GM04503 (cell line): Measurements from ENCODE around the gene STK32C.
"Not testable (repeated sequence)": the region's sequence is repeated elsewhere in the genome, so short reads cannot be mapped to it uniquely, and the experiment has no call there.

ENCODE experiments used
- DNase-seq: peaks from one replicate; pipeline ENCODE4 v3.0.0-alpha.2; 2012; ENCODE audit warnings: low read depth

Gene STK32C

DNA sequence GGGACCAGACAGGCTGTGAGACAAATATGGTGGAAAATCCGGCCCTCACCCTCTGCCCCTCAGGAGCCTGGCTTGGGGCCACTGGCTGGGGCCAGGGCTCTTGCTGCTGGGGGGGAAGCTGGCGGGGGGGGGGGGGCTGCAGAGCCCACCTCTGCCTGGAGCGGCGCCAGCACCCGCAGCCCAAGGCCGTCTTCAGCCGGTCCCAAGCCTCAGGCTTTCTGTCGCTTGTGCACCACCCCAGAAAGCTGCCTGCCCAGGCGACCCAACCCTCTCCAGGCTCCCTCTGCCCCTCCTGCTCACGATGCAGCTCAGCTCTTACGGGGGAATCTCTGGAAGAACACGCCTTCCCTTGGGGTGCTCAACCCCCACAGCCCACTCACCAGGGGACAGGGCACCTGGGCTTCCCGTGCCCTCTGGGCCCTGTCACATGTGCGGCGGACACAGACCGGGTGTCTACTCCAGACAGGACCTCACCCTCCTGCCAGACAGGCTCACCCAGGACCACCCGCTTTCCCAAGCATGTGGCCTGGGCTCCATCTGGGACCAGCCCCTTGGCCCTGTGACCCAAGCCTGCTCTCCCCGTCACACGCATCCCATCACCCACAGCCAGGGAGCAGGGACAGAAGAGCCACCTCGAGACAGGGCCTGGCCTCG is 77.1 kb downstream of the STK32C start:
- DNase-seq: no peak

- DNase-seq: no peak
These were observed 77.8 kb downstream of the STK32C start for GRCh38 chr10:132229834-132230556.

- DNase-seq: no peak
These were observed 78.7 kb downstream of the STK32C start for GRCh38 chr10:132229096-132229495.

DNA sequence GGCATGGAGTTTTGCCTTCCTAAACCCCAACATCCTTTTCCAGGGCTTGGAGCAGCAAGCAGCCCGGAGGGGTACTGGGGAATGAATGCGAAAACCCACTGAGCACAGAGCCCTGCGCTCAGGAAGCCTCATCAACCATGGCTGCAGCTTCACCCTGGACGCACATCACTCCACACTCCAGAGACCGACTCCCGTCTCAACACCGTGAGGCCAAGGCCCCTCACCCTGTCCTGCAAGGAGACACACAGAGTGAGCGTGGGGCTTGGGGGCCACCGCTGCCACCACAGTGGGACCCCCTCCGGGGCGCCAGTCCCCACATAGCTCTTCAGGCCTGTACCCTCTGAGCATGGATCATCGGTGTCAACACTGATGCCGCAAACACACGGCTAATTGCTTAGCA is 79.1 kb downstream of the STK32C start:
- DNase-seq: no peak

GRCh38 chr10:132227851-132228390 is 79.8 kb downstream of the STK32C start:
- DNase-seq: no peak

DNA sequence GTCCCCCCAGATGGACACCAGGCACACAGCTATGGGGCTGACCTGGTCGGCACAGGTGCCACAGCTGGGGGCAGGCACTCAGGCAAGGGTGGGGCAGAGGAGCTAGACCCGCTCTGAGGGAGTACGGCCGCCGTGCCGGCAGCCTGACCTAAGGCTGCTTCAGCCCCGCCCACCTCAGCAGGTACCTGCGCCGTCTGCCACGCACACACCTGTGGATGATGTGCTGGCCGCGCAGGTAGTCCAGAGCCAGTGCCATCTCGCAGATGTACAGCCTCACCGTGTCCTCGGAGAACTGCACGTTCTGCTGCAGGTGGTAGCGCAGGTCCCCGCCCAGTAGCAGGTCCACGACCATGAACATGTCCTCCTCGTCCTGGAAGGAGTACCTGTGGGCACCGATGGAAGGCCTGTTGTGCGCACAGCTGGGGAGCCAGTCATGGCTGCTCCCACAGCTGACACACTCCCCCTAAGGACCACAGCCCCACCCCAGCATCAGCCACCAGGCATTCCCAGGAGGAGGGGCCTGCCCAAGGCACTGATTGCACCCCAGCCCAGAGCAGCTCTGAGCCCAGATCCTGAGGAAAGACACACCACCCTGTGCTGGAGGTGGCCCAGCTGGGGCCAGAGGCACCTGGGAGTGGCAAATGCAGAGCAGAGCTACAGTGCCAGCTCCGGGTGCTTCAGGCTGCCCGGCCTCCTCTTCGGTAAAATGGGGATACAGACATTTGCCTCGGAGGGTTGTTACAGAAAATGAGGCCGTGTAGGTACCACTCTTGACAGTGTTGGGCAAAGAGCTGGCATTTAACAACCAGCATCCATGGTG is 81.0 kb downstream of the STK32C start:
- DNase-seq: no peak

GRCh38 chr10:132225849-132226205 is 81.9 kb downstream of the STK32C start:
- no peak for DNase-seq

GRCh38 chr10:132225073-132225848 is 82.5 kb downstream of the STK32C start:
- no peak for DNase-seq

DNA sequence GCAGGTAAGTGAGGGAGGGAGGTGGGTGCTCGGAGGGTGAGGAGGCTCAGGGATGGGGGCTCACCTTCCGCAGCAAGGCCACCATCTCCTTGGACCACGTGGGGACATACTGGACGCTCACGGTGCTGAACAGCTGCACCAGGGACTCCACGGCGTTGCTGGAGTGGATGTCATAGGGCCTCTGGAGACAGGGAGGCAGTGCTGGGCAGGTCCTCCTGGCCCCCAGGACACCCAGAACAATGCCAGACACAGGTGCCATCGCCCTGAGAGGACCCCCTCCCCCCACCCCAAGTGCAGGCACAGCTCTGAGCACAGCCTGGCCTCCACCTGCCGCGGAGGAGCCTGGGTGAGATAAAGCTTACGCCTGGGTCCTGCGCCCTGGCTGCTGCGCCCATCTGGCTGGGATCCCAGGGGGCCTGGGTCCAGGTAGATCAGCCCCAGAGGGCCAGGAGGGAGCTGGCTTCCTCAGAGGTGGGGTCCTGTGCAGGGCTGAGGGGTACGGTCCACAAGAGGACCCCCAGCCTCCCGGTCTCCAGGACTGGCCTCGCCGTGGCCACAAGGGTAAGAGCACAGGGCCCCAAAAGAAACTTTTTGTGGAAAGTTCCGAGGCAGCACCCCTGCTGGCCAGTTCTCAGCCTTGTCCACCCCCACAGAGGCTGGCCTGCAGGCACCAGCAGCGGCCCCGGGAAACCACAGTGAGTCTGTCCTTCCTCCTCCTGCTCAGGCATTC is 83.2 kb downstream of the STK32C start:
- DNase-seq: no peak

DNA sequence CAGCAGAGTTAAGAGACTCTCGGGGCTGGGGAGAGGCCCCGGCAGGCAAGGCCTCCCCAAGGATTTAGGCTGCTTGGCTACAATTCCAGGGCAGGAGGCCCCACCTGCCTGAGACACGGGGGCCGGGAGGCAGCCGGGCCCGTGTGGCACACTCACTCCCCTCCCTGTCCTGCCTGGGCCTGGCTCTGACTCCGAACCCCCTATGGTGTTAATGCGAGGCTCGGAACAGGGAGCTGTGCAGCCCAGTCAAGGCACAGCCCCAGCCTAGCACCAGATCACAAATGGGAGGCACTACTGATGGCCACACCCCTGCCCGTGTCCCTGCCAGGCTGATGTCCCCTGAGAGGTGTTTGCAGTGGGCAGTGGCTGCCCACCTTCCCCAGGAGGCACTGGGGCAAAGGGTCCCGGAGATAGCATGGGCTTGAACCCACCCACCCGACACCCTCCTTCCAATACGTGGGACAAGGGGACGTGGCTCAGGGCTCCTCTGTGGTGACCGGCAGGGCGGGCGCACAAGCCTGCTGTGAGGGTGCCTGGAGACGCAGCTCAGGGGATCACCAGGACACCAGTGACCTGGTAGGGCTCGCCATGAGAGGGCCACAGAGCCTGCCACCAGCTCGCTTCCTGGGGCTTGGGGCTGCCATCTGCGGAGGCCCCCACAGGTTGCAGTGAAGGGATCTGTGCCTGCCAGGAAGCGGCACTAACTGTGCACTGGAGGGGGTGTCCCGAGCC is 84.0 kb downstream of the STK32C start:
- no peak for DNase-seq

GRCh38 chr10:132223156-132223590 is 84.6 kb downstream of the STK32C start:
- peak; percentile 21 for DNase-seq

- DNase-seq: no peak
These were observed 85.0 kb downstream of the STK32C start for GRCh38 chr10:132222726-132223125.

DNA sequence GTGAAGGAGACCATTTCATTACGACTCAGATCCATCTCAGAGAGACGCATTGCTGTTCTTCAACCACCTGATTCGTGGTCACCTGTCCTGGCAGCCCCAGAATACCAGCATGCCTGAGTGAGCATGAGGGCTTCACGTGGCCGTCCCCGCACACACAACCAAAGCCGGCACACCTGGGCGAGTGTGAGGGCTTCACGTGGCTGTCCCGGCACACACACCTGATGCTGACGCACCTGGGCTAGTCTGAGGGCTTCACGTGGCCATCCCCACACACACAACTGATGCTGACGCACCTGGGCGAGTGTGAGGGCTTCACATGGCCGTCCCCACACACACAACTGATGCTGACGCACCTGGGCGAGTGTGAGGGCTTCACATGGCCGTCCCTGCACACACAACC is 86.8 kb downstream of the STK32C start:
- DNase-seq: not testable (repeated sequence)

- no peak for DNase-seq
These were observed 87.7 kb downstream of the STK32C start for GRCh38 chr10:132220061-132220460.

GRCh38 chr10:132219486-132219885 is 88.3 kb downstream of the STK32C start:
- no peak for DNase-seq

DNA sequence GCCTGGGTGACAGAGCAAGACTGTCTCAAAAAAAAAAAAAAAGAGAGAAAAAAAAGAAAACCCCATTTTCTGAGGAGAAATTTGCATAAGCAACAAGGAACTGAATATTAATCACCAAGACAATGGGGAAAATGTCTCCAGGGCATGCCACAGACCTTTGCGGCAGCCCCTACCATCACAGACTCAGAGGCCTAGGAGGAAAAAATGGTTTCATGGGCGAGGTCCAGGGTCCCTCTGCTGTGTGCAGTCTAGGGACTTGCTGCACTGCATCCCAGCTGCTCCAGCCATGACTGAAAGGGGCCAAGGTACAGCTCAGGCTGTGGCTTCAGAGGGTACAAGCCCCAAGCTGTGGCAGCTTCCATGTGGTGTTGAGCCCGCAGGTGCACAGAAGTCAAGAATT is 91.3 kb downstream of the STK32C start:
- not testable (repeated sequence) for DNase-seq

DNA sequence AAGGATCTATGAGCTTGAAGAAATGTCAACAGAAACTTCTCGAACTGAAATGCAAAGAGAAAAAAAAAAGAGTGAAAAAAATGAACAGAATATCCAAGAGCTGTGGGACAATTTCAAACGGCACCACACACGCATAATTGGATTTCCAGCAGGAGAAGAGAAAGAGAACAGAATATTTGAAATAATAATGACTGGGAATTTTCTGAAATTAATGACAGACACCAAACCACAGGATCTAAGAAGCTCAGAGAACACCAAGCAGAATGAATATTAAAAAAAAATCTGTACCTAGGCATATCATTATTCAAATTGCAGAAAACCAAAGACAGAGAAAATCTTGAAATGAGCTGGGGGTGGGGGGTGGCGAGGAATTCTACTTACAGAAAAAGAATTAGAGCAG is 93.8 kb downstream of the STK32C start:
- no peak for DNase-seq

DNA sequence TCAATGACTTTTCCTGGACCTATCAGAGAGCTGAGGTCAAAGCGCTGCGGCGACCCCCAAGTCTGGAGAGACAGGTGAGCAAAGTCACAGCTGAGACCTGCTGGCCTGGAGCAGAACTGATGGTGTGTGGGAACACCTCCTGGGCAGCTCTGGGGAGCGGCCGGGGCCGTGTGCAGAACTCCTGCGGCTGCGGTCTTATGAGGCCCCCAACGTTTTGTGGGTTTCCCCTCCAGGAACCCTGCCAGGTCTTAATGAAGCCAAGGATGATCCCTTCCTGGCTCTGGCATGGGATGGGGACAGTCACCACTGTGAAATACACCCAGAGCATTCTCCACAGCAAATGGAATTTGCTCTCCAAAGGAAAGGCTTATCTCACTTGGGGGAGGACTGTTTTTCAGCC is 94.9 kb downstream of the STK32C start:
- DNase-seq: no peak

GRCh38 chr10:132211246-132211645 is 96.5 kb downstream of the STK32C start:
- no peak for DNase-seq

- DNase-seq: no peak
These were observed 97.0 kb downstream of the STK32C start for GRCh38 chr10:132210766-132211165.
